Middle frontal gyrus (tissue), 1 donor: ENCODE measurements around the gene KATNB1.
"Not testable (repeated sequence)": the region's sequence is repeated elsewhere in the genome, so short reads cannot be mapped to it uniquely, and the experiment has no call there.

ENCODE experiments used
- DNase-seq: peaks from one replicate; pipeline ENCODE4 v3.0.0-alpha.2; 2015; ENCODE audit warnings: low spot score; ENCODE audit errors: extremely low spot score

KATNB1 gene

GRCh38 chr16:57791195-57791892 is 55.8 kb downstream of the KATNB1 start:
- DNase-seq, result no peak

GRCh38 chr16:57791893-57792461 is 56.4 kb downstream of the KATNB1 start:
- DNase-seq, result no peak

GRCh38 chr16:57794849-57795430 is 59.4 kb downstream of the KATNB1 start:
- DNase-seq, result no peak

- DNase-seq, result no peak
Observed at GRCh38 chr16:57795431-57795878, 59.9 kb downstream of the KATNB1 start.

- DNase-seq, result not testable (repeated sequence)
Observed at GRCh38 chr16:57796014-57796413, 60.4 kb downstream of the KATNB1 start.

- DNase-seq, result no peak
Observed at GRCh38 chr16:57797216-57797525, 61.6 kb downstream of the KATNB1 start.

GRCh38 chr16:57797526-57798266 is 62.1 kb downstream of the KATNB1 start:
- DNase-seq, result no peak

- DNase-seq, result no peak
Observed at GRCh38 chr16:57798267-57798810, 62.8 kb downstream of the KATNB1 start.

- no peak for DNase-seq
Observed at GRCh38 chr16:57798953-57799599, 63.5 kb downstream of the KATNB1 start.

GRCh38 chr16:57799600-57800199 is 64.1 kb downstream of the KATNB1 start:
- DNase-seq, result no peak

GRCh38 chr16:57800200-57801097 is 64.9 kb downstream of the KATNB1 start:
- DNase-seq, result no peak

GRCh38 chr16:57801098-57801808 is 65.7 kb downstream of the KATNB1 start:
- no peak for DNase-seq

GRCh38 chr16:57801809-57802340 is 66.3 kb downstream of the KATNB1 start:
- DNase-seq, result no peak

- peak; percentile 56 for DNase-seq
Observed at GRCh38 chr16:57802341-57803133, 67.0 kb downstream of the KATNB1 start, which contains the start of gene KIFC3. TSS of gene KIFC3 (minus strand) at chr16:57802491. CDS start at chr16:57798243, 4,248 bp downstream.

- peak; percentile 39 for DNase-seq
Observed at GRCh38 chr16:57803134-57803990, 67.8 kb downstream of the KATNB1 start.

- DNase-seq, result no peak
Observed at GRCh38 chr16:57804111-57804837, 68.7 kb downstream of the KATNB1 start.
